ENCODE data around the gene NKD2.

NKD2 gene

GRCh38 chr5:1047332-1047965, 38.8 kb downstream of the NKD2 start:
- no peak for DNase-seq

- DNase-seq: no peak
These were observed 39.6 kb downstream of the NKD2 start for GRCh38 chr5:1048162-1048721.

GRCh38 chr5:1048861-1049838, 40.5 kb downstream of the NKD2 start:
- no peak for DNase-seq

- no peak for DNase-seq
These were observed 42.1 kb downstream of the NKD2 start for GRCh38 chr5:1050423-1051365.

- DNase-seq: no peak
These were observed 42.7 kb downstream of the NKD2 start for GRCh38 chr5:1051366-1051720.

GRCh38 chr5:1052076-1052475, 43.5 kb downstream of the NKD2 start:
- no peak for DNase-seq

- DNase-seq: no peak
These were observed 44.2 kb downstream of the NKD2 start for GRCh38 chr5:1052641-1053390.

- DNase-seq: no peak
These were observed 44.9 kb downstream of the NKD2 start for GRCh38 chr5:1053391-1054017.

GRCh38 chr5:1054018-1054798, 45.6 kb downstream of the NKD2 start:
- no peak for DNase-seq

GRCh38 chr5:1054799-1055775, 46.5 kb downstream of the NKD2 start:
- no peak for DNase-seq

GRCh38 chr5:1055896-1056610, 47.5 kb downstream of the NKD2 start:
- no peak for DNase-seq

- DNase-seq: no peak
These were observed 48.2 kb downstream of the NKD2 start for GRCh38 chr5:1056611-1057484.

GRCh38 chr5:1057485-1058082, 49.0 kb downstream of the NKD2 start:
- DNase-seq: no peak

- DNase-seq: no peak
These were observed 49.7 kb downstream of the NKD2 start for GRCh38 chr5:1058083-1058945.

- DNase-seq: no peak
These were observed 50.6 kb downstream of the NKD2 start for GRCh38 chr5:1058988-1059883.

Data from NK-92 treated with Interleukin-12 subunit alpha and Interleukin-12 subunit beta, amount 100 ng/mL, for 24 hours (cell line).